ENCODE data around the gene UTRN. TPM values are rescaled to one million over a fixed set of nuclear protein-coding genes. Genes with fewer than 3 reads are reported as not detected.
A peak's percentile ranks its signal among the peaks of the same experiment; 100 is the strongest.

The UTRN gene
- total RNA-seq, 1 experiment from 2014 or later = 79.7 TPM

GRCh38 chr6:144330017-144330987, 45.2 kb downstream of the UTRN start:
- H3K4me1 Mint-ChIP-seq = peaks cover 78 to 80% of the 10 kb centered on the region in 2 experiments
- H2AFZ ChIP-seq (ENCODE audit: low read length) = no peak overlapping the region

More at GRCh38 chr6:144330017-144330987, 45.2 kb downstream of the UTRN start:
- H2BK120ac ChIP-seq (ENCODE audit: low read depth, low read length, poor library complexity, severe bottlenecking) = peak overlapping the region; percentile 93
- no peak overlapping the region for H2BK15ac ChIP-seq (ENCODE audit: low read depth, low read length)
- peaks cover 32% of the 10 kb centered on the region; the same call in 1 of the 2 replicates for H3K4me1 ChIP-seq (ENCODE audit: insufficient read depth, low read length)
- no peaks in the 10 kb centered on the region for H3K27me3 ChIP-seq (ENCODE audit: insufficient read depth, low read length)
- H3T11ph ChIP-seq (ENCODE audit: low read length) = peak overlapping the region; percentile 40
- H3K9me3 ChIP-seq (ENCODE audit: control insufficient read depth, low read depth, low read length) = no peaks in the 10 kb centered on the region
- H4K20me1 ChIP-seq (ENCODE audit: control insufficient read depth, insufficient read depth, insufficient read length) = no peaks in the 10 kb centered on the region
- no peaks in the 10 kb centered on the region for H3K27me3 Mint-ChIP-seq (ENCODE audit: low read depth)
- H3K27ac ChIP-seq (ENCODE audit: insufficient read length, low read depth, low read length) = peak overlapping the region; percentile 93
- H3K79me2 ChIP-seq (ENCODE audit: insufficient read depth, low read length) = peaks cover 2% of the 10 kb centered on the region; the same call in 1 of the 2 replicates
- H3K36me3 Mint-ChIP-seq (ENCODE audit: insufficient read depth in 1 of 3, low read depth in 3 of 3) = peaks cover 0 to 6% (median 0%) of the 10 kb centered on the region in 3 experiments; a peak in 3 of 7 replicates
- peak overlapping the region; percentile 62 to 69 for H3K4me3 Mint-ChIP-seq
- no peaks in the 10 kb centered on the region for H3K79me1 ChIP-seq (ENCODE audit: insufficient read depth, low read depth, low read length, poor library complexity, severe bottlenecking)
- H3K9me3 Mint-ChIP-seq = no peaks in the 10 kb centered on the region
- no peak overlapping the region for H4K91ac ChIP-seq (ENCODE audit: insufficient read length, low read depth, low read length)
- peak overlapping the region; percentile 68; the same call in 1 of the 2 replicates for H3K14ac ChIP-seq (ENCODE audit: insufficient read depth, low read length)
- H3K9ac ChIP-seq (ENCODE audit: extremely low read depth, insufficient read length, low read length) = peak overlapping the region; percentile 67
- H3K56ac ChIP-seq (ENCODE audit: insufficient read length, low read depth, low read length) = no peak overlapping the region
- H3K18ac ChIP-seq (ENCODE audit: insufficient read length, low read depth, low read length) = peak overlapping the region; percentile 71
- H3K4ac ChIP-seq (ENCODE audit: low read depth, low read length) = peak overlapping the region; percentile 58; the same call in 1 of the 2 replicates
- TF ChIP-seq, protein P1, sequence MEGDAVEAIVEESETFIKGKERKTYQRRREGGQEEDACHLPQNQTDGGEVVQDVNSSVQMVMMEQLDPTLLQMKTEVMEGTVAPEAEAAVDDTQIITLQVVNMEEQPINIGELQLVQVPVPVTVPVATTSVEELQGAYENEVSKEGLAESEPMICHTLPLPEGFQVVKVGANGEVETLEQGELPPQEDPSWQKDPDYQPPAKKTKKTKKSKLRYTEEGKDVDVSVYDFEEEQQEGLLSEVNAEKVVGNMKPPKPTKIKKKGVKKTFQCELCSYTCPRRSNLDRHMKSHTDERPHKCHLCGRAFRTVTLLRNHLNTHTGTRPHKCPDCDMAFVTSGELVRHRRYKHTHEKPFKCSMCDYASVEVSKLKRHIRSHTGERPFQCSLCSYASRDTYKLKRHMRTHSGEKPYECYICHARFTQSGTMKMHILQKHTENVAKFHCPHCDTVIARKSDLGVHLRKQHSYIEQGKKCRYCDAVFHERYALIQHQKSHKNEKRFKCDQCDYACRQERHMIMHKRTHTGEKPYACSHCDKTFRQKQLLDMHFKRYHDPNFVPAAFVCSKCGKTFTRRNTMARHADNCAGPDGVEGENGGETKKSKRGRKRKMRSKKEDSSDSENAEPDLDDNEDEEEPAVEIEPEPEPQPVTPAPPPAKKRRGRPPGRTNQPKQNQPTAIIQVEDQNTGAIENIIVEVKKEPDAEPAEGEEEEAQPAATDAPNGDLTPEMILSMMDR (conservative IDR thresholded peaks at IDR 0.05) = no peak
- no peak overlapping the region for H3K23ac ChIP-seq (ENCODE audit: insufficient read length, low read depth, low read length)
- no peak overlapping the region for H4K8ac ChIP-seq (replicated peaks; ENCODE audit: insufficient read length, low read depth, low read length)
- no peak overlapping the region for H2BK20ac ChIP-seq (ENCODE audit: low read depth, low read length, poor library complexity, severe bottlenecking)
- H2BK12ac ChIP-seq (ENCODE audit: insufficient read length, low read depth, low read length) = peak overlapping the region; percentile 58
- H4K5ac ChIP-seq (ENCODE audit: insufficient read length, low read depth, low read length) = peak overlapping the region; percentile 56
- no CpG with 5 or more reads among the region's 10 CpGs for WGBS (ENCODE audit: extremely low coverage, insufficient read length, low lambda C conversion rate)
- peak; percentile 94 for DNase-seq
- H2AK5ac ChIP-seq (ENCODE audit: insufficient read length, low read length) = peak overlapping the region; percentile 21
- no peaks in the 10 kb centered on the region for H3K23me2 ChIP-seq (ENCODE audit: insufficient read length, low read depth, low read length, poor library complexity, severe bottlenecking)
- H2BK5ac ChIP-seq (ENCODE audit: insufficient read length, low read length) = peak overlapping the region; percentile 67
- H3K4me2 ChIP-seq (ENCODE audit: insufficient read depth, insufficient read length, low read length) = peak overlapping the region; percentile 61
- H3K27ac Mint-ChIP-seq = peak overlapping the region; percentile 95 to 98 (median 97)
